ENCODE results near the gene FAM81B.
"Not testable (repeated sequence)": the region's sequence is repeated elsewhere in the genome, so short reads cannot be mapped to it uniquely, and the experiment has no call there.

The FAM81B gene

GRCh38 chr5:95390812-95391492 lies at the start of gene FAM81B:
Gene FAM81B (plus strand): TSS chr5:95391366. CDS start chr5:95391390, 24 bp downstream.
- DNase-seq: no peak

- not testable (repeated sequence) for DNase-seq
Measured at GRCh38 chr5:95341444-95341843, 49.7 kb upstream of the FAM81B start.

- no peak for DNase-seq
Measured at GRCh38 chr5:95347506-95348120, 43.6 kb upstream of the FAM81B start.

GRCh38 chr5:95350631-95351030 lies 40.5 kb upstream of the FAM81B start:
- DNase-seq: no peak

GRCh38 chr5:95352691-95353090 lies 38.5 kb upstream of the FAM81B start:
- no peak for DNase-seq

- DNase-seq: no peak
Measured at GRCh38 chr5:95358320-95358719, 32.8 kb upstream of the FAM81B start.

- no peak for DNase-seq
Measured at GRCh38 chr5:95358848-95359247, 32.3 kb upstream of the FAM81B start.

- DNase-seq: not testable (repeated sequence)
Measured at GRCh38 chr5:95360667-95361066, 30.5 kb upstream of the FAM81B start.

GRCh38 chr5:95365302-95366095 lies 25.7 kb upstream of the FAM81B start:
- DNase-seq: no peak

GRCh38 chr5:95369782-95370181 lies 21.4 kb upstream of the FAM81B start:
- DNase-seq: no peak

- DNase-seq: no peak
Measured at GRCh38 chr5:95374061-95374460, 17.1 kb upstream of the FAM81B start.

GRCh38 chr5:95375591-95375990 lies 15.6 kb upstream of the FAM81B start:
- DNase-seq: no peak

GRCh38 chr5:95379133-95379532 lies 12.0 kb upstream of the FAM81B start:
- no peak for DNase-seq

GRCh38 chr5:95380103-95380628 lies 11.0 kb upstream of the FAM81B start:
- peak; percentile 24 for DNase-seq

GRCh38 chr5:95382801-95383200 lies 8.4 kb upstream of the FAM81B start:
- no peak for DNase-seq

- DNase-seq: no peak
Measured at GRCh38 chr5:95384485-95385213, 6.5 kb upstream of the FAM81B start.

- no peak for DNase-seq
Measured at GRCh38 chr5:95385334-95385733, 5.8 kb upstream of the FAM81B start.

GRCh38 chr5:95391965-95392364 lies 799 bp downstream of the FAM81B start:
- DNase-seq: not testable (repeated sequence)

GRCh38 chr5:95392593-95393182 lies 1.5 kb downstream of the FAM81B start:
- DNase-seq: no peak

- DNase-seq: no peak
Measured at GRCh38 chr5:95393279-95393678, 2.1 kb downstream of the FAM81B start.

GRCh38 chr5:95398989-95399388 lies 7.8 kb downstream of the FAM81B start:
- DNase-seq: no peak

- DNase-seq: no peak
Measured at GRCh38 chr5:95401626-95402025, 10.5 kb downstream of the FAM81B start.

GRCh38 chr5:95403996-95404395 lies 12.8 kb downstream of the FAM81B start:
- no peak for DNase-seq
